GM20000 (cell line): ENCODE results near the gene METTL16.
"Not testable (repeated sequence)": the region's sequence is repeated elsewhere in the genome, so short reads cannot be mapped to it uniquely, and the experiment has no call there.

Experiments
- DNase-seq: peaks from one replicate; pipeline ENCODE4 v3.0.0; 2012; ENCODE audit warnings: low spot score
- TF ChIP-seq, protein P1 (sequence below): IDR thresholded peaks from 2 replicates; pipeline ENCODE4 v1.5.1; 2012; ENCODE audit warnings: mild to moderate bottlenecking, control low read depth; ENCODE audit errors: extremely low read depth, missing control alignments

The METTL16 gene

DNA sequence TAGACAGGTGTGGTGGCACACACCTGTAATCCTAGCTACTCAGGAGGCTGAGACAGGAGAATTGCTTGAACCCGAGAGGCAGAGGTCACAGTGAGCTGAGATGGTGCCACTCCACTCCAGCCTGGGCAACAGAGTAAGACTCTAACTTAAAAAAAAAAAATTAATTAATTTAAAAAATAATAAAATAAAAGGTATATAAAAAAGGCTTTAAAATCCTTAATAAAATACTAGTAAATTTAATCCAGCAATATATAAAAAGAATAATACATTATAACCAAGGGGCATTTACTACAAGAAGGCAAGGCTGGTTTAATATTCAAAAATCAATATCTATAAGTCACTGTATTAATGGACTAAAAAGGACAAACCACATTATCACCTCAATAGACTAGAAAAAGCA, 66.0 kb downstream of the METTL16 start:
- TF ChIP-seq, protein P1, sequence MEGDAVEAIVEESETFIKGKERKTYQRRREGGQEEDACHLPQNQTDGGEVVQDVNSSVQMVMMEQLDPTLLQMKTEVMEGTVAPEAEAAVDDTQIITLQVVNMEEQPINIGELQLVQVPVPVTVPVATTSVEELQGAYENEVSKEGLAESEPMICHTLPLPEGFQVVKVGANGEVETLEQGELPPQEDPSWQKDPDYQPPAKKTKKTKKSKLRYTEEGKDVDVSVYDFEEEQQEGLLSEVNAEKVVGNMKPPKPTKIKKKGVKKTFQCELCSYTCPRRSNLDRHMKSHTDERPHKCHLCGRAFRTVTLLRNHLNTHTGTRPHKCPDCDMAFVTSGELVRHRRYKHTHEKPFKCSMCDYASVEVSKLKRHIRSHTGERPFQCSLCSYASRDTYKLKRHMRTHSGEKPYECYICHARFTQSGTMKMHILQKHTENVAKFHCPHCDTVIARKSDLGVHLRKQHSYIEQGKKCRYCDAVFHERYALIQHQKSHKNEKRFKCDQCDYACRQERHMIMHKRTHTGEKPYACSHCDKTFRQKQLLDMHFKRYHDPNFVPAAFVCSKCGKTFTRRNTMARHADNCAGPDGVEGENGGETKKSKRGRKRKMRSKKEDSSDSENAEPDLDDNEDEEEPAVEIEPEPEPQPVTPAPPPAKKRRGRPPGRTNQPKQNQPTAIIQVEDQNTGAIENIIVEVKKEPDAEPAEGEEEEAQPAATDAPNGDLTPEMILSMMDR: no peak
- DNase-seq: no peak

DNA sequence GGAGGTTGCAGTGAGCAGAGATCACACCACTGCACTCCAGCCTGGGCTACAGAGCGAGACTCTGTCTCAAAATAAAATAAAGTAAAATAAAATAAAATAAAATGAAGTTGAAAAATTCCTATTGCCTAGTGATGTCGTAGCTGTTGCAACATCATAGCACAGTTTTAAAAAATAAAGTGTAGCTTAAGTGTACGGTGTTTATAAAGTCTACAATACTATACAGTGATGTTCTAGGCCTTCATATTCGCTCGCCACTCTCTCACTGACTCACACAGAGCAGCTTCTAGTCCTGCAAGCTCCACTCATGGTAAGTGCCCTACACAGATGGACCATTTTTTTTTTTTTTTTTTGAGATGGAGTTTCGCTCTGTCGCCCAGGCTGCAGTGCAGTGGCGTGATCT, 67.3 kb downstream of the METTL16 start:
- no peak for DNase-seq

DNA sequence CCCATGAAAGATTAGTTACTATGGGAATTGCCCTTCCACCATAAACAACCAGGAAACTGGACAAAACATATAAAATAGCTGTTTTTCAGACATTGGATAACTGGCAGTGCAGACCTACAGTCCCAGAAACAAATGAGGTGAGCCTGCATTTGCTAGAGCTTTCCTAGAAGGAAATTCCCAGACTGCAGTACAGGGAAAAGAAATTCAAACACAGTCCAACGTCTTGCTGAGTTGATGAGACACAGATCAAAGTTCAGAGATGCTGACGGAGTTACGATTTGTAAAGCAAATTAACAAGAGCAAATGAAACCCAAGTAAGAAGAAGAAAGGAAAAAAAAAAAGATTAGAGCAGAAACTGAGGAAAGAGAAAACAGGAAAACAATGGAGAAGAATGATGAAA, 69.5 kb downstream of the METTL16 start:
- no peak for DNase-seq
- TF ChIP-seq, protein P1: no peak

More for the DNA sequence above, 67.3 kb downstream of the METTL16 start:
- TF ChIP-seq, protein P1: no peak

DNA sequence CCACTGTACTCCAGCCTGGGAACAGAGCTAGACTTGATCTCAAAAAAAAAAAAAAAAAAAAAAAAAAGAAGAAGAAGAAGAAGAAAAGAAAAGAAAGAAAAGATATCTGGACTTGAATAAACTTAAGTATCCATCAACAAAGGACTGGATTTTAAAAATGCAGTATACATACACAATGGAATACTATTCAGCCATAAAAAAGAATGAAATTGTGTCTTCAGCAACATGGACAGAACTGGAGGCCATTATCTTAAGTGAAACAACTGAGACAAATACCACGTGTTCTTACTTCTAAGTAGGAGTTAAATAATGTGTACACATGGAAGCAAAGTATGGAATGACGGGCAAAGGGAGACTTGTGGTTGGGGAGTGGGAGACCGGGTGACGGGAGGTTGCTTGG, 70.8 kb downstream of the METTL16 start:
- TF ChIP-seq, protein P1: no peak
- no peak for DNase-seq

DNA sequence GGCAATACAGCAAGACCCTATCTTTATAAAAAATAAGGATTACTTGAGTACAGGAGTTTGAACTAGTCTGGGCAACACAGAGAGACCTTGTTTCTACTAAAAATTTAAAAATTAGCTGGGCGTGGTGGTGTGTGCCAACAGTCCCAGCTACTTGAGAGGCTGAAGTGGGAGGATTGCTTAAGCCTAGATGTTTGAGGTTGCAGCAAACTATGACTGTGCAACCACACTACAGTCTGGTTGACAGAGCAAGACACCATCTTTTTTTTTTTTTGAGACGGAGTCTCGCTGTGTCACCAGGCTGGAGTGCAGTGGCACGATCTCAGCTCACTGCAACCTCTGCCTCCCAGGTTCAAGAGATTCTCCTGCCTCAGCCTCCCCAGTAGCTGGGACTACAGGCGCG, 71.7 kb downstream of the METTL16 start:
- not testable (repeated sequence) for DNase-seq

DNA sequence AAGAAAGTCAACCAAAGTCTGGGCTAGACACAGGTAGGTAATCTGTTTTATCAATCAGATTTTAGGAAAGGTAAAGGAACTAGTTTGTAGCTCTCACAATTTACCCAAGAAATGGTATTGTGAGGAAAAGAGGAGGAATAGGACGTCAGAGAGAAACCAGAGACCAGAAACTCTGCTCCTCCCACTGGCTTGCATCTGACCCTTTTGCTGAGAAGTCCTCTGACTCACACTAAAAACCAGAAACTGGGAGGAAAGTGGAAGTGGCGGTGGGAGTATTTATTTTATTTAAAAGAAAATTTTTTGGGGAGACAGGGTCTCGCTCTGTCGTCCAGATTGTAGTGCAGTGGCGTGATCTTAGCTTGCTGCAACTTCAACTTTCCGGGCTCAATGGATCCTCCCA, 72.9 kb downstream of the METTL16 start:
- TF ChIP-seq, protein P1: no peak
- no peak for DNase-seq

DNA sequence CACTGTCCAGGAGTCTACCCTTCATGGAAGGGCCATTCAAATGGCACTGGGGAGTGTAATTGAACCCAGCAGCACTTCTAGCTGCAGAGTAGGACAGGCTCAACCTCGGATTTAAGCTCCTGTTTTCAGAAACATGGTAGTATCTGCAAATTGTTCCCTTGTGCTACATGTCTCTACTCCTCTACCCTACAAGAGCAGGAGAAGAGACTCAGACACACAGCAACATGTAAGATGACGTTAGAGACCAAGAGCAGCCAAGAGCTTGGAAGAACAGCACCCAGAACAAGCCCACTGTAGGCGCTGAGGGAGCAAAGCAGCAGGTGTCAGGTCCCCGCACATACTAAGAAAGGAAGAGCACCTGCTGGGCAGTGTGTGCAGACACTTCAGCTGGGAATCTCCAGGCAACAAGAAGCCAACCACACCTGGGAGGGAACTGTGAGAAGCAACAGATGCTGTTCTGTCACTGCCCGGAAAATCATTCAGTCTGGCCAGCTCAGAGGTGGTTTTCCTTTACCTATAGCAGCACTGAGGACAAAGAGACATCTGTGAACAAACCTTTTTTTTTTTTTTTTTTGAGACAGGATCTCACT, 75.3 kb downstream of the METTL16 start:
- DNase-seq: no peak
- TF ChIP-seq, protein P1: no peak

DNA sequence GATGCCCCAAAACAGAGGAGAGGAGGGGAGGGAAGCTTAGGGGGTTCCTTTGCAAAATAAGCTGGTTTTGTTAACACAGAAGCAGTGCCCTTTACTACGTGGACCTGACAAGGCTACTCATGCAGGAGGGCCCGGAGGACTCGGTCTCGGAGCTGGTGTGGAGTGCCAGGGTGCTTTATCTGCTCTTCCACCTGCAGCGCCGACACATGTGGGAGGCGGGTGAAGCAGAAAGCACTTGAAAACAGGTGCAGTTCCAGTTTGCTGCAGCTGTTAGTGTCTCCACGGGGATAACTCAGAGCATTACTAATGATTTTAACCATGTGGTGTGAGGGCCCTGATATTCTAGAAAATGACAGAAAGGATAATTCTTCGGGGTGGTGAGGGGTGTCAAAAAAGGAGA, 75.8 kb downstream of the METTL16 start:
- TF ChIP-seq, protein P1: no peak
- no peak for DNase-seq
